Aorta (tissue), 5 donors: Measurements from ENCODE around the gene CDC42SE2. TPM values are rescaled to one million over a fixed set of nuclear protein-coding genes. Genes with fewer than 3 reads are reported as not detected.

ENCODE experiments used
- ATAC-seq: fragments of 200-7000 bp; cut with Tn5 transposase; one replicate; pipeline ENCODE4 v1.9.1; 2022; ENCODE audit warnings: moderate library complexity; ENCODE audit not compliant: low FRiP score
- DNase-seq, 2 donors: peaks; one replicate each; pipeline ENCODE4 v3.0.0-alpha.2; 2020
- H3K27ac ChIP-seq, 2 donors: one replicate each; pipeline ENCODE4 v1.5.1; 2013; ENCODE audit warnings: low read length in 2 of 2, mild to moderate bottlenecking in 2 of 2, moderate library complexity in 2 of 2, control low read depth in 1 of 2, inconsistent platforms in 1 of 2, low read depth in 1 of 2
- H3K27me3 ChIP-seq, 2 donors: one replicate each; pipeline ENCODE4 v1.6.1; 2013; ENCODE audit warnings: control low read depth in 1 of 2, low read length in 1 of 2, mild to moderate bottlenecking in 1 of 2, moderate library complexity in 1 of 2; ENCODE audit not compliant: insufficient read depth in 2 of 2, control insufficient read depth in 1 of 2
- H3K36me3 ChIP-seq, 2 donors: one replicate each; pipeline ENCODE4 v1.6.1; 2013; ENCODE audit warnings: control low read depth in 1 of 2, low read length in 1 of 2, mild to moderate bottlenecking in 1 of 2; ENCODE audit not compliant: insufficient read depth in 2 of 2, control insufficient read depth in 1 of 2
- H3K4me1 ChIP-seq, 2 donors: one replicate each; pipeline ENCODE4 v1.6.1; 2013; ENCODE audit warnings: low read length in 2 of 2, control low read depth in 1 of 2, mild to moderate bottlenecking in 1 of 2, moderate library complexity in 1 of 2; ENCODE audit not compliant: insufficient read depth in 2 of 2, control insufficient read depth in 1 of 2
- H3K4me3 ChIP-seq, 2 donors: one replicate each; pipeline ENCODE4 v1.5.1; 2013; ENCODE audit warnings: low read length in 2 of 2, control low read depth in 1 of 2, mild to moderate bottlenecking in 1 of 2
- H3K9me3 ChIP-seq: one replicate; pipeline ENCODE4 v1.6.1; 2013; ENCODE audit warnings: mild to moderate bottlenecking, low read length; ENCODE audit not compliant: control insufficient read depth
- WGBS, 2 donors: extraction: QIAGEN DNeasy Blood & Tissue Kit; methylation state at CpG; one replicate each; pipeline ENCODE4 v1.1.7; 2013; 5-methylcytosine and 5-hydroxymethylcytosine counted together
- intact Hi-C, 2 donors: fragments of 100-400 bp; cut with DNase I; formaldehyde crosslinking; loops; one replicate each; pipeline versions ENCODE4 v1.14.2 to v1.15.0; 2022
- polyA plus RNA-seq, 2 donors: library from polyadenylated mRNA; stranded (reverse); fragments of 200-250 nt; gene quantifications; one replicate each; pipeline ENCODE4 v1.2.3, GENCODE V29; 2013
- total RNA-seq, 2 donors: library from RNA; stranded (reverse); fragmentation: NEBNext Ultra II Directional; extraction: Animal tissue kit (Norgen Biotek cat#: 25700); gene quantifications; one replicate each; pipeline ENCODE4 v1.2.1, GENCODE V29; 2021
- donor health status: healthy with polysubstance abuse.
- donor health status: Bipolar disorder and iron deficiency.
- donor health status: DM: no; HTN: no; CAD: no.
- donor health status: DM: no; HTN: no; CAD: no.
- donor health status: DM: yes; HTN: yes; CAD: no.

CDC42SE2 gene
- total and polyA plus RNA-seq, 4 donors = 12.1 to 30.2 (median 23.0) TPM

- DNase-seq (no peak), ATAC-seq (no peak)
- WGBS, 2 donors = 90 to 97% methylated on average over 3 of the region's 3 CpGs
- Histone ChIP-seq H3K27me3 (no peaks in the 10 kb centered on the region), H3K27ac (no peak overlapping the region), H3K4me1 (no peaks in the 10 kb centered on the region), H3K36me3 (no peaks in the 10 kb centered on the region), H3K4me3 (no peak overlapping the region), H3K9me3 (no peaks in the 10 kb centered on the region)
- intact Hi-C loops = no loop called here
Observed at GRCh38 chr5:131366428-131366827, 102.6 kb downstream of the CDC42SE2 start.

- Histone ChIP-seq H3K9me3 (no peaks in the 10 kb centered on the region), H3K4me1 (no peaks in the 10 kb centered on the region), H3K4me3 (no peak overlapping the region), H3K27me3 (no peaks in the 10 kb centered on the region), H3K36me3 (no peaks in the 10 kb centered on the region), H3K27ac (no peak overlapping the region)
- intact Hi-C loops = no loop called here
- DNase-seq = no peak
- WGBS, 2 donors = 95 to 97% methylated on average over 4 of the region's 4 CpGs
- no peak for ATAC-seq
Observed at GRCh38 chr5:131367219-131367860, 103.5 kb downstream of the CDC42SE2 start.

- no peak overlapping the region for H3K4me3 ChIP-seq
- no peaks in the 10 kb centered on the region for H3K4me1 ChIP-seq
- H3K36me3 ChIP-seq = no peaks in the 10 kb centered on the region
- DNase-seq (no peak), ATAC-seq (no peak)
- intact Hi-C loops = no loop called here
- H3K27ac ChIP-seq = no peak overlapping the region
- H3K9me3 ChIP-seq = no peaks in the 10 kb centered on the region
- no peaks in the 10 kb centered on the region for H3K27me3 ChIP-seq
- WGBS, 2 donors = 89 to 93% methylated on average over 4 of the region's 4 CpGs
Observed at GRCh38 chr5:131368866-131369265, 105.0 kb downstream of the CDC42SE2 start.

- WGBS, 2 donors = 56 to 61% methylated on average over 1 of the region's 1 CpG
- H3K36me3 ChIP-seq = no peaks in the 10 kb centered on the region
- H3K27me3 ChIP-seq = no peaks in the 10 kb centered on the region
- H3K4me1 ChIP-seq = no peaks in the 10 kb centered on the region
- ATAC-seq (no peak), DNase-seq (no peak)
- H3K4me3 ChIP-seq = no peak overlapping the region
- intact Hi-C loops = no loop called here
- H3K27ac ChIP-seq = no peak overlapping the region
- H3K9me3 ChIP-seq = no peaks in the 10 kb centered on the region
Observed at GRCh38 chr5:131369558-131369957, 105.7 kb downstream of the CDC42SE2 start.

DNA sequence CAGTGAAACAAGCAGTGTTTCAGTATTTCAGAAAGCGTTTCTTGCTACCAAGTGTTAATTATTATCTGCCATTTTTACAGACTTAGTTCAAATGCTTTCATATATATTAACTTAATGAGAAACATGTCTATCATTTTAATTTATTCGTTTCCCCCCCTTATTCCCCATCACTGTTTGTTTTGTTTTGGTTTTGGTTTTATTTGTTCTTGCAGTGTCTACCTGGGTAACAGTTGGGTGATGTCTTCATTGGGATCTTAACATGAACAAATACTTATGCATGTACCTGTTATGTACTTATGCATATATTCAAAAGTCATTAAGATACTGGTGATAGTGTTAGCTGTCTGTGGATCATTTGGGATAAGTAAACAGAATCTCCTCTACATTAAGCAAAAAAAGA lies 108.0 kb downstream of the CDC42SE2 start:
- Histone ChIP-seq H3K27me3 (no peaks in the 10 kb centered on the region), H3K9me3 (no peaks in the 10 kb centered on the region), H3K36me3 (no peaks in the 10 kb centered on the region), H3K4me1 (no peaks in the 10 kb centered on the region), H3K27ac (no peak overlapping the region), H3K4me3 (no peak overlapping the region)
- ATAC-seq = no peak
- no peak for DNase-seq
- WGBS, 2 donors = 86 to 91% methylated on average over 2 of the region's 2 CpGs
- intact Hi-C loops = no loop called here

DNA sequence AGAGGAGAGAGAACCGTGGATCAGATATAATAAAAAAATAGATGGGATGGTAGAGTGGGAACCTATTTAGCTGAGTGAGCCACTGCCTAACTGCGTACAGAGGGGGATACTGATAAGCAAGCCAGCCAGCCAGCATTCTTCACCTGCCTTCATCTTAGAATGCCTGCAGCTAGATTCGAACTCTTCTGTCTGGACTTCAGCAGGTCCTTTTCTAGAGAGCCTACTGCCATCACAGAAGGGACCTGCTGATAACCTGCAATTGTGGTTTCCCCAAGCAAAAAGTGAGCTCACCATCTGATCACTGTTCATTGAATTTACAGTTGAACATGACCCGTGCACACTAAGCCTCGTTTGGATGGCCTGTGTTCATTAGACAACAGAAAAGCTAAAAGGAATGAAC lies 109.4 kb downstream of the CDC42SE2 start:
- intact Hi-C loops = no loop called here
- Histone ChIP-seq H3K27ac (no peak overlapping the region), H3K9me3 (no peaks in the 10 kb centered on the region), H3K4me3 (no peak overlapping the region), H3K27me3 (no peaks in the 10 kb centered on the region), H3K36me3 (no peaks in the 10 kb centered on the region), H3K4me1 (peaks cover 1% of the 10 kb centered on the region in 2 donors)
- WGBS, 2 donors = 90 to 93% methylated on average over 5 of the region's 5 CpGs
- DNase-seq = no peak
- ATAC-seq = no peak

- Histone ChIP-seq H3K36me3 (no peaks in the 10 kb centered on the region), H3K27me3 (no peaks in the 10 kb centered on the region), H3K9me3 (no peaks in the 10 kb centered on the region), H3K4me1 (peaks cover 1 to 2% of the 10 kb centered on the region in 2 donors), H3K4me3 (no peak overlapping the region), H3K27ac (no peak overlapping the region)
- intact Hi-C loops = no loop called here
- 52 to 53% methylated on average over 2 of the region's 2 CpGs for WGBS, 2 donors
- DNase-seq (no peak), ATAC-seq (no peak)
Observed at GRCh38 chr5:131375351-131375750, 111.5 kb downstream of the CDC42SE2 start.

- ATAC-seq (no peak), DNase-seq (no peak)
- WGBS, 2 donors = 97 to 98% methylated on average over 6 of the region's 6 CpGs
- Histone ChIP-seq H3K4me3 (no peak overlapping the region), H3K27me3 (no peaks in the 10 kb centered on the region), H3K9me3 (no peaks in the 10 kb centered on the region), H3K4me1 (peaks cover 1 to 2% of the 10 kb centered on the region in 2 donors), H3K27ac (no peak overlapping the region), H3K36me3 (no peaks in the 10 kb centered on the region)
- intact Hi-C loops = no loop called here
Observed at GRCh38 chr5:131377346-131377745, 113.5 kb downstream of the CDC42SE2 start.

GRCh38 chr5:131377785-131378325 lies 114.0 kb downstream of the CDC42SE2 start:
- no peak overlapping the region for H3K4me3 ChIP-seq
- no peak for DNase-seq
- H3K27me3 ChIP-seq = no peaks in the 10 kb centered on the region
- 21 to 23% methylated on average over 2 of the region's 2 CpGs for WGBS, 2 donors
- no peak for ATAC-seq
- H3K9me3 ChIP-seq = no peaks in the 10 kb centered on the region
- no peaks in the 10 kb centered on the region for H3K36me3 ChIP-seq
- H3K4me1 ChIP-seq = peaks cover 1 to 2% of the 10 kb centered on the region in 2 donors
- intact Hi-C loops = no loop called here
- H3K27ac ChIP-seq = no peak overlapping the region
